Measurements from ENCODE around the gene UBFD1.

UBFD1 gene

GRCh38 chr16:23587726-23588125 lies 30.2 kb downstream of the UBFD1 start:
- no peak for TF ChIP-seq CTCF (IDR thresholded peaks at IDR 0.05; ENCODE audit: low read length, missing control alignments)
- H3K4me3 ChIP-seq (replicated peaks; ENCODE audit: low read depth, low read length): no peak overlapping the region
- DNase-seq (ENCODE audit: low read depth): peak; percentile 81

- DNase-seq (ENCODE audit: low read depth): no peak
- TF ChIP-seq CTCF (IDR thresholded peaks at IDR 0.05; ENCODE audit: low read length, missing control alignments): no peak
- H3K4me3 ChIP-seq (replicated peaks; ENCODE audit: low read depth, low read length): no peak overlapping the region
Measured at GRCh38 chr16:23590181-23590580, 32.7 kb downstream of the UBFD1 start.

- no peak overlapping the region for H3K4me3 ChIP-seq (replicated peaks; ENCODE audit: low read depth, low read length)
- TF ChIP-seq CTCF (IDR thresholded peaks at IDR 0.05; ENCODE audit: low read length, missing control alignments): no peak
- DNase-seq (ENCODE audit: low read depth): no peak
Measured at GRCh38 chr16:23594186-23594585, 36.7 kb downstream of the UBFD1 start.

- H3K4me3 ChIP-seq (replicated peaks; ENCODE audit: low read depth, low read length): peak overlapping the region; percentile 96
- no peak for TF ChIP-seq CTCF (IDR thresholded peaks at IDR 0.05; ENCODE audit: low read length, missing control alignments)
- DNase-seq (ENCODE audit: low read depth): peak; percentile 6
Measured at GRCh38 chr16:23595246-23595950, 37.9 kb downstream of the UBFD1 start.

GRCh38 chr16:23595951-23596720 lies 38.6 kb downstream of the UBFD1 start, which contains the start of gene NDUFAB1:
Gene NDUFAB1 (minus strand): TSS chr16:23596316. CDS start chr16:23596290, 26 bp downstream.
- DNase-seq (ENCODE audit: low read depth): peak; percentile 85
- TF ChIP-seq CTCF (IDR thresholded peaks at IDR 0.05; ENCODE audit: low read length, missing control alignments): peak; percentile 51
- peak within 1 kb of the TSS; percentile 96 for H3K4me3 ChIP-seq (replicated peaks; ENCODE audit: low read depth, low read length)

- TF ChIP-seq CTCF (IDR thresholded peaks at IDR 0.05; ENCODE audit: low read length, missing control alignments): no peak
- no peak overlapping the region for H3K4me3 ChIP-seq (replicated peaks; ENCODE audit: low read depth, low read length)
- peak; percentile 18 for DNase-seq (ENCODE audit: low read depth)
Measured at GRCh38 chr16:23597003-23597756, 39.7 kb downstream of the UBFD1 start.

All from fibroblast of pulmonary artery (primary cell).